SW480 (cell line): Measurements from ENCODE around the gene TBC1D7.

Experiments used
- DNase-seq: peaks from one replicate; pipeline ENCODE4 v3.0.0-alpha.2; 2016; ENCODE audit warnings: low spot score

Gene TBC1D7

GRCh38 chr6:13272131-13273046 is 55.9 kb downstream of the TBC1D7 start:
- no peak for DNase-seq

- DNase-seq = no peak
Observed at GRCh38 chr6:13268913-13269518, 59.3 kb downstream of the TBC1D7 start.

- DNase-seq = no peak
Observed at GRCh38 chr6:13267142-13267651, 61.1 kb downstream of the TBC1D7 start.

GRCh38 chr6:13263669-13264068 is 64.7 kb downstream of the TBC1D7 start:
- no peak for DNase-seq

- DNase-seq = no peak
Observed at GRCh38 chr6:13262302-13263230, 65.8 kb downstream of the TBC1D7 start.

GRCh38 chr6:13261464-13261994 is 66.8 kb downstream of the TBC1D7 start:
- no peak for DNase-seq

GRCh38 chr6:13260831-13261230 is 67.5 kb downstream of the TBC1D7 start:
- DNase-seq = no peak

GRCh38 chr6:13260101-13260598 is 68.2 kb downstream of the TBC1D7 start:
- DNase-seq = no peak

GRCh38 chr6:13259393-13259792 is 68.9 kb downstream of the TBC1D7 start:
- DNase-seq = no peak

GRCh38 chr6:13256266-13257001 is 71.9 kb downstream of the TBC1D7 start:
- no peak for DNase-seq
